Right renal pelvis (tissue), 4 donors: Measurements from ENCODE around the gene ZNHIT3. TPM values are rescaled to one million over a fixed set of nuclear protein-coding genes. Genes with fewer than 3 reads are reported as not detected.
"Not testable (repeated sequence)": the region's sequence is repeated elsewhere in the genome, so short reads cannot be mapped to it uniquely, and the experiment has no call there.

Source experiments
- DNase-seq, 4 donors: peaks; one replicate each; pipeline ENCODE4 v3.0.0-alpha.2; 2013; ENCODE audit warnings: low read depth in 4 of 4, low spot score in 3 of 4, missing footprints in 1 of 4
- polyA plus RNA-seq, 4 donors: library from polyadenylated mRNA; unstranded; fragments of 120-200 nt; gene quantifications; one replicate each; pipeline ENCODE4 v1.2.1, GENCODE V29; 2013; ENCODE audit not compliant: insufficient read length in 4 of 4

ZNHIT3 gene
- 10 to 100 TPM; 67.8 to 74.0 (median 70.1) TPM for polyA plus RNA-seq

GRCh38 chr17:36486204-36487194, at the start of gene ZNHIT3:
ZNHIT3 (plus strand) TSS chr17:36486681; CDS start chr17:36486700, 19 bp downstream.
- DNase-seq: peak; percentile 81 to 89 (median 84)

- not testable (repeated sequence) for DNase-seq
Observed at GRCh38 chr17:36441792-36442191, 44.7 kb upstream of the ZNHIT3 start.

- DNase-seq: no peak
Observed at GRCh38 chr17:36443777-36444176, 42.7 kb upstream of the ZNHIT3 start.

- not testable (repeated sequence) for DNase-seq
Observed at GRCh38 chr17:36449997-36450396, 36.5 kb upstream of the ZNHIT3 start.

GRCh38 chr17:36452888-36453287, 33.6 kb upstream of the ZNHIT3 start:
- not testable (repeated sequence) for DNase-seq

- DNase-seq: not testable (repeated sequence)
Observed at GRCh38 chr17:36457701-36458100, 28.8 kb upstream of the ZNHIT3 start.

GRCh38 chr17:36459045-36459444, 27.4 kb upstream of the ZNHIT3 start:
- no peak for DNase-seq

- DNase-seq: no peak
Observed at GRCh38 chr17:36459601-36460000, 26.9 kb upstream of the ZNHIT3 start.

- DNase-seq: no peak
Observed at GRCh38 chr17:36460265-36460937, 26.1 kb upstream of the ZNHIT3 start.

GRCh38 chr17:36461330-36462110, 25.0 kb upstream of the ZNHIT3 start:
- DNase-seq: no peak

- peak; percentile 60 to 73 (median 64) for DNase-seq
Observed at GRCh38 chr17:36463916-36464764, 22.3 kb upstream of the ZNHIT3 start.

GRCh38 chr17:36464765-36465088, 21.8 kb upstream of the ZNHIT3 start:
- DNase-seq: no peak

GRCh38 chr17:36468903-36469635, 17.4 kb upstream of the ZNHIT3 start:
- DNase-seq: no peak

- no peak for DNase-seq
Observed at GRCh38 chr17:36469733-36470132, 16.7 kb upstream of the ZNHIT3 start.

- DNase-seq: no peak
Observed at GRCh38 chr17:36470499-36470898, 16.0 kb upstream of the ZNHIT3 start.

GRCh38 chr17:36474571-36474970, 11.9 kb upstream of the ZNHIT3 start:
- DNase-seq: no peak

GRCh38 chr17:36475346-36475970, 11.0 kb upstream of the ZNHIT3 start:
- DNase-seq: no peak

GRCh38 chr17:36481829-36482228, 4.7 kb upstream of the ZNHIT3 start:
- DNase-seq: no peak
